Skin epidermis (tissue), 12 donors: ENCODE measurements around the gene RRAGB.
"Not testable (repeated sequence)": the region's sequence is repeated elsewhere in the genome, so short reads cannot be mapped to it uniquely, and the experiment has no call there.

ENCODE experiments used
- H3K27ac ChIP-seq, 21 experiments: fragments of 200-600 bp; sonication (generic) in 11 of 21; one replicate each; pipeline ENCODE4 v1.5.0; 2020; ENCODE audit warnings: mild to moderate bottlenecking in 3 of 21, inconsistent platforms in 2 of 21, moderate library complexity in 2 of 21
- H3K4me3 ChIP-seq, 7 experiments: fragments of 200-600 bp; sonication (generic) in 2 of 7; one replicate each; pipeline ENCODE4 v1.5.0; 2020; ENCODE audit warnings: inconsistent platforms in 2 of 7, mild to moderate bottlenecking in 2 of 7, moderate library complexity in 1 of 7

The RRAGB gene

DNA sequence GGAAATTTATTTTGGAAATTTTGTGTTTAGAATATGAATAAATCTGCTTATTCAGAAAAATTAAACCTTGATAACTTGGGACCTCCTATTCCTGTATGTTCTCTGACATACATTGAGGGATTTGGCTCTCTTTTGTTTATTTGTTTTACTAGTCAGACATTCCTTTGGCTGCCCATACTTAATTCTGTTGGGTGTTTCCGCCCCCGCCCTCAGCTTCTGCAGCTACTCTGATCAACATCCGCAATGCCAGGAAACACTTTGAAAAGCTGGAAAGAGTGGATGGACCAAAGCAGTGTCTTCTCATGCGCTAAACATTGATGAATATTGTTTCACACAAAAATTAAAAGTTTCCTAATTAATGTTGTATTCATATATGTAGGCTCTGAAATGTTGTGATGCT lies 40.5 kb downstream of the RRAGB start:
- no peak overlapping the region for H3K4me3 ChIP-seq
- H3K27ac ChIP-seq = no peak overlapping the region

- no peak overlapping the region for H3K27ac ChIP-seq
- no peak overlapping the region for H3K4me3 ChIP-seq
Observed at GRCh38 chrX:55759478-55759877, 41.9 kb downstream of the RRAGB start.

- Histone ChIP-seq H3K27ac (no peak overlapping the region), H3K4me3 (no peak overlapping the region)
Observed at GRCh38 chrX:55767100-55767499, 49.6 kb downstream of the RRAGB start.

GRCh38 chrX:55774419-55774818 lies 56.9 kb downstream of the RRAGB start:
- not testable (repeated sequence) for H3K4me3 ChIP-seq

DNA sequence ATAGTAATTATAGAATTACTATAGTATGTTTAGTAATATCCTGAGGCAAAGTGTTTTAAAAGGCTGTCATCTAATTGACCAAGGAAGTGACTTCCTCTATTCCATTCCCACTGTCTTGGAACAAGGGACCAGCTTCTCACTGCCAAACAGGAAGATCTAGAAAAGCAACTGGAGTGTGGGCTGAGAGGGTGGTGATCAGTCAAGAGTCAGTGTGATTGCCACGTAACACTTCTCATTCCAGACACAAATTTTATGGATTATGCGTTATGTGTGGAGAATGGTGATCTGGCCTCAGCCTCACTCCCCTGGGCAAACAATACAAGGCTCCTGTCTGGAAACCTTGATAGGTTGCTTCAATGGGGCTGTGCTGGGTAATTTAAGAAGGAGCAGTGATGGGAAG lies 60.0 kb downstream of the RRAGB start:
- Histone ChIP-seq H3K4me3 (no peak overlapping the region), H3K27ac (no peak overlapping the region)

More at GRCh38 chrX:55774419-55774818, 56.9 kb downstream of the RRAGB start:
- not testable (repeated sequence) for H3K27ac ChIP-seq

DNA sequence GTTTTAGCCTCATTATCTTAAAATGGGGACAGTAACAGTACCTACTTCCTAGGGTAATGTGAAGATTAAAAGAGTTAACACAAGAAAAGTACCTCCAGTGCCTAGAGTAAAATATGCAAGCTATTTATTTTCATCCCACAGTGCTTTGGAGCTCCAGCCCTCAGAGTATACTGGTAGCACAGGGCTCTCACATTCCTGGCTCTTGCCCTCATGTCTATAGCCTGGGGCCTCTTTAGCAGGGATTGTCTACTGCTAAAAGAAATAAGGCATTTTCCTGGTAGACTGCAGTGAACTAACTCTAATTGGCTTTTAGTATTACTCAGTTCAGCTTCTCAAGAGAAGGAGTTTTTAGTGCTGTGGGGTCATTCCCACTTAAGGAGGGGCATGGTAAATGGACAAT lies 60.8 kb downstream of the RRAGB start:
- Histone ChIP-seq H3K27ac (no peak overlapping the region), H3K4me3 (no peak overlapping the region)

GRCh38 chrX:55783723-55784122 lies 66.2 kb downstream of the RRAGB start:
- no peak overlapping the region for H3K4me3 ChIP-seq
- no peak overlapping the region for H3K27ac ChIP-seq

- H3K4me3 ChIP-seq = no peak overlapping the region
- H3K27ac ChIP-seq = no peak overlapping the region
Observed at GRCh38 chrX:55787063-55787462, 69.5 kb downstream of the RRAGB start.

DNA sequence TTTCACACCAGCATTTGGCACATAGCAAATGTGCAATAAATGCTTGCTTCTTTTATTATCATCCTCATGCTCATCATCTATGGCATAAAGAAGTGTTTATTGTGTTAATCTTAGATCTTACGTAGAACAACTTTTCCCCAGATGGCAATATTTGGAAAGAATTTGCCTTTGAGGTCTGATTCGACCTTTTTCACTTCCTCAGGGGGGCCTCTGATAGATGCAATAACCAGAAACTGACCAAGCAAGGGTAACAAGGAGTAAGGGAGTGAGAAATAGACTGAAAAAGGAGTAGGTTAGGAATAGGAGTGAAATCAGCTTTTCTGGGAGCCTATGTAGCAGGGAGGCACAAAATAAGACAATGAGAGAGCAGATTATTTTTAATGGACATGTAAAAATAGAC lies 70.2 kb downstream of the RRAGB start:
- Histone ChIP-seq H3K4me3 (no peak overlapping the region), H3K27ac (no peak overlapping the region)

DNA sequence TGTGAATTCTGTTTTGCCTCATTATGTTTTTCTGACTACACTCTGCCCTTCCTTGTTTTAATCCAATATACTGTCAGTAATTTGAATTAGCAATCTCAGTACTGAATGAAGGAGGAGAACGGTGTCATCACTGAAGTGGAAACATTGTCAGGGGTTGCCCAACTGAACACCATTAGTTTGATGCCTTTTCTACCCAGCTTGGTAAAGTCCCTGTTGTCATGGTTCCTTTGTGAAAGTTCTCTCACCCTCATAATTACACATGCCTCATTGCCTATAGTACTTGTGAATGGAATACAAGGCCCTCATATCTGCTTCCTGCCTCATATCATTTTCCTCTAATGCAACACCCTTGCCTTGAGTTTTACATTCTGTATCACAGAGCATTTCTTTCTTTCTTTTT lies 76.9 kb downstream of the RRAGB start:
- no peak overlapping the region for H3K4me3 ChIP-seq
- no peak overlapping the region for H3K27ac ChIP-seq

GRCh38 chrX:55796496-55796895 lies 78.9 kb downstream of the RRAGB start:
- Histone ChIP-seq H3K4me3 (no peak overlapping the region), H3K27ac (no peak overlapping the region)

GRCh38 chrX:55801811-55802210 lies 84.3 kb downstream of the RRAGB start:
- Histone ChIP-seq H3K27ac (no peak overlapping the region), H3K4me3 (no peak overlapping the region)
